ENCODE results near the gene OSBPL3.

Gene OSBPL3

GRCh38 chr7:25007668-25008067 lies 27.7 kb upstream of the OSBPL3 start:
- Histone ChIP-seq H3K9ac (ENCODE audit: low read length) (no peak overlapping the region), H3K4me3 (ENCODE audit: low read length) (no peak overlapping the region)
- TF ChIP-seq EZH2 (optimal IDR thresholded peaks at IDR 0.05; ENCODE audit: low read depth, low read length) = no peak

DNA sequence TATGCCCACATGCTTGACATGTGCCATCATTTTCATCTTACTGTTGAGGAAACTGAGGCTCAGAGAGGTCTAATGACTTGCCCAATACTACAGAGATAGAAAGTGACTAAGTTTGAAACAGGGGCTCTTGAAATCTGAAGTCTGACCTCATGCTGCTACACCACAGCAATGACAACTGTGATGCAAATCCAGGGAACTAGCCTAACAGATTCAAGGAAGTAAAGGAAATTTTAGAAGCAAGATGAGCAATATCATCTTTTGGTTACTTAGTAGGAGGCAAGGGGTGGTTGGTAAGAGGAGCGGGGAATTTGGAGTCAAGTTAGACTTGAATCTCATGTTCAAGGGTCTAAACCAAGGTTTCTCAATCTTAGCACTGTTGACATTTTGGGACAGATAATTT lies 26.3 kb upstream of the OSBPL3 start:
- Histone ChIP-seq H3K9ac (ENCODE audit: low read length) (no peak overlapping the region), H3K27ac (ENCODE audit: low read length) (no peak overlapping the region), H3K4me3 (ENCODE audit: low read length) (no peak overlapping the region), H3K27me3 (replicated peaks; ENCODE audit: insufficient read depth, low read length) (no peaks in the 10 kb centered on the region), H3K9me3 (replicated peaks; ENCODE audit: insufficient read depth, low read length) (no peaks in the 10 kb centered on the region), H3K79me2 (ENCODE audit: low read length) (no peaks in the 10 kb centered on the region), H4K20me1 (ENCODE audit: insufficient read depth, low read length) (no peaks in the 10 kb centered on the region), H3F3A (ENCODE audit: insufficient read depth, low read length) (no peaks in the 10 kb centered on the region), H2AFZ (ENCODE audit: low read length) (no peak overlapping the region), H3K36me3 (replicated peaks; ENCODE audit: insufficient read depth, low read length) (no peaks in the 10 kb centered on the region), H3K4me1 (ENCODE audit: low read length) (no peaks in the 10 kb centered on the region), H3K4me2 (ENCODE audit: low read depth, low read length) (no peak overlapping the region), H3K9me2 (replicated peaks; ENCODE audit: insufficient read depth, low read length) (no peaks in the 10 kb centered on the region)
- no peak for DNase-seq
- TF ChIP-seq, protein P1, sequence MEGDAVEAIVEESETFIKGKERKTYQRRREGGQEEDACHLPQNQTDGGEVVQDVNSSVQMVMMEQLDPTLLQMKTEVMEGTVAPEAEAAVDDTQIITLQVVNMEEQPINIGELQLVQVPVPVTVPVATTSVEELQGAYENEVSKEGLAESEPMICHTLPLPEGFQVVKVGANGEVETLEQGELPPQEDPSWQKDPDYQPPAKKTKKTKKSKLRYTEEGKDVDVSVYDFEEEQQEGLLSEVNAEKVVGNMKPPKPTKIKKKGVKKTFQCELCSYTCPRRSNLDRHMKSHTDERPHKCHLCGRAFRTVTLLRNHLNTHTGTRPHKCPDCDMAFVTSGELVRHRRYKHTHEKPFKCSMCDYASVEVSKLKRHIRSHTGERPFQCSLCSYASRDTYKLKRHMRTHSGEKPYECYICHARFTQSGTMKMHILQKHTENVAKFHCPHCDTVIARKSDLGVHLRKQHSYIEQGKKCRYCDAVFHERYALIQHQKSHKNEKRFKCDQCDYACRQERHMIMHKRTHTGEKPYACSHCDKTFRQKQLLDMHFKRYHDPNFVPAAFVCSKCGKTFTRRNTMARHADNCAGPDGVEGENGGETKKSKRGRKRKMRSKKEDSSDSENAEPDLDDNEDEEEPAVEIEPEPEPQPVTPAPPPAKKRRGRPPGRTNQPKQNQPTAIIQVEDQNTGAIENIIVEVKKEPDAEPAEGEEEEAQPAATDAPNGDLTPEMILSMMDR (IDR thresholded peaks at IDR 0.05; ENCODE audit: low read length) = no peak
- TF ChIP-seq EZH2phosphoT487 (IDR thresholded peaks at IDR 0.05; ENCODE audit: low read length) (no peak), EZH2 (optimal IDR thresholded peaks at IDR 0.05; ENCODE audit: low read depth, low read length) (no peak)

More at GRCh38 chr7:25007668-25008067, 27.7 kb upstream of the OSBPL3 start:
- no peaks in the 10 kb centered on the region for H3K9me2 ChIP-seq (replicated peaks; ENCODE audit: insufficient read depth, low read length)
- H4K20me1 ChIP-seq (ENCODE audit: insufficient read depth, low read length) = no peaks in the 10 kb centered on the region
- H3F3A ChIP-seq (ENCODE audit: insufficient read depth, low read length) = no peaks in the 10 kb centered on the region
- no peaks in the 10 kb centered on the region for H3K4me1 ChIP-seq (ENCODE audit: low read length)
- H3K27ac ChIP-seq (ENCODE audit: low read length) = no peak overlapping the region
- no peaks in the 10 kb centered on the region for H3K36me3 ChIP-seq (replicated peaks; ENCODE audit: insufficient read depth, low read length)
- DNase-seq = no peak
- H2AFZ ChIP-seq (ENCODE audit: low read length) = no peak overlapping the region
- no peaks in the 10 kb centered on the region for H3K79me2 ChIP-seq (ENCODE audit: low read length)
- no peak overlapping the region for H3K4me2 ChIP-seq (ENCODE audit: low read depth, low read length)
- H3K27me3 ChIP-seq (replicated peaks; ENCODE audit: insufficient read depth, low read length) = no peaks in the 10 kb centered on the region
- H3K9me3 ChIP-seq (replicated peaks; ENCODE audit: insufficient read depth, low read length) = no peaks in the 10 kb centered on the region

DNA sequence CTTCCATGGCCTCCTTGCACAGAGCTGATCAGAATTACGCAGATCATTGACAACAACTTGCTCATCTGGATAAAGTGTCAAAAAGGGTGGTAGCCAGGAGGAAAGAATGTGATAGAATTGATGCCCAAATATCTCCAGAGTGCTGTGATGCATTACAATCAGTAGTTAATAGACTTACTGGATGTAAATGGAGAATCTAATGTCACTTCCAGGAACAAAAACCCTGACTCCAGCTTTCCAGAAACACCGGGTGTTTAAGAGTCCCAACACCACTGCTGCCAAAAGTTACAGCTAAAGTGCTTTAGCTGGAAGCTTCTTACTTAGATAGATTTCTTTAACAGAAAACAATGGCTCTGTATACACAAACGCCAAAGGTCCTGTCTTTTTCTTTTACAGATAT lies 25.7 kb upstream of the OSBPL3 start:
- Histone ChIP-seq H3K36me3 (replicated peaks; ENCODE audit: insufficient read depth, low read length) (no peaks in the 10 kb centered on the region), H3K27ac (ENCODE audit: low read length) (no peak overlapping the region), H3K9me3 (replicated peaks; ENCODE audit: insufficient read depth, low read length) (no peaks in the 10 kb centered on the region), H3K4me1 (ENCODE audit: low read length) (no peaks in the 10 kb centered on the region), H3K79me2 (ENCODE audit: low read length) (no peaks in the 10 kb centered on the region), H3K9me2 (replicated peaks; ENCODE audit: insufficient read depth, low read length) (no peaks in the 10 kb centered on the region), H3K9ac (ENCODE audit: low read length) (no peak overlapping the region), H3F3A (ENCODE audit: insufficient read depth, low read length) (no peaks in the 10 kb centered on the region), H2AFZ (ENCODE audit: low read length) (no peak overlapping the region), H3K4me2 (ENCODE audit: low read depth, low read length) (no peak overlapping the region), H3K4me3 (ENCODE audit: low read length) (no peak overlapping the region), H3K27me3 (replicated peaks; ENCODE audit: insufficient read depth, low read length) (no peaks in the 10 kb centered on the region), H4K20me1 (ENCODE audit: insufficient read depth, low read length) (no peaks in the 10 kb centered on the region)
- no peak for DNase-seq
- TF ChIP-seq, protein P1 (IDR thresholded peaks at IDR 0.05; ENCODE audit: low read length) = no peak
- TF ChIP-seq EZH2phosphoT487 (IDR thresholded peaks at IDR 0.05; ENCODE audit: low read length) = no peak
- TF ChIP-seq EZH2 (optimal IDR thresholded peaks at IDR 0.05; ENCODE audit: low read depth, low read length) = no peak

DNA sequence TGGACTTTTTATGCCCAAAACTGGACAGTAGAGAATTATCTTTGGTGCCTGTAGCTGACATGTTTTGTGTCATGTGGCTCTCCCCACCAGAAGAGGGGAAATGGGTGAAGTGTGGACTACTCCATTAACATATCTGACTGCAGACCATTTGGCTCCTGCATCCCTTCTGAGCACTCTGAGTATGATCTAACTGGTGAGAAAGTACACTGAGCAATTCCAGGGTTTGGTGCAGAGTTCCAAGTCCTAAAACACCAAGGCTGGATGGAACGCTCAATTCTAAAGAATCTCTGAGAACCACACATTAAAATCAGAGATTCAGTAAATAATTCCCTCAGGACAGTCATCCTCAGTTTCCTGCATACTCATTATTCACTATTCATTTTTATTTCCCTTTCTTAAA lies 22.8 kb upstream of the OSBPL3 start:
- TF ChIP-seq, protein P1 (IDR thresholded peaks at IDR 0.05; ENCODE audit: low read length) = no peak
- TF ChIP-seq EZH2 (optimal IDR thresholded peaks at IDR 0.05; ENCODE audit: low read depth, low read length) = no peak
- TF ChIP-seq EZH2phosphoT487 (IDR thresholded peaks at IDR 0.05; ENCODE audit: low read length) = no peak
- no peaks in the 10 kb centered on the region for H4K20me1 ChIP-seq (ENCODE audit: insufficient read depth, low read length)
- H3K79me2 ChIP-seq (ENCODE audit: low read length) = no peaks in the 10 kb centered on the region
- H3K9me2 ChIP-seq (replicated peaks; ENCODE audit: insufficient read depth, low read length) = no peaks in the 10 kb centered on the region
- no peak overlapping the region for H3K9ac ChIP-seq (ENCODE audit: low read length)
- no peak overlapping the region for H3K27ac ChIP-seq (ENCODE audit: low read length)
- no peaks in the 10 kb centered on the region for H3K4me1 ChIP-seq (ENCODE audit: low read length)
- no peaks in the 10 kb centered on the region for H3K36me3 ChIP-seq (replicated peaks; ENCODE audit: insufficient read depth, low read length)
- H2AFZ ChIP-seq (ENCODE audit: low read length) = no peak overlapping the region
- H3K27me3 ChIP-seq (replicated peaks; ENCODE audit: insufficient read depth, low read length) = no peaks in the 10 kb centered on the region
- no peak for DNase-seq
- H3K4me2 ChIP-seq (ENCODE audit: low read depth, low read length) = no peak overlapping the region
- no peaks in the 10 kb centered on the region for H3K9me3 ChIP-seq (replicated peaks; ENCODE audit: insufficient read depth, low read length)
- H3F3A ChIP-seq (ENCODE audit: insufficient read depth, low read length) = no peaks in the 10 kb centered on the region
- no peak overlapping the region for H3K4me3 ChIP-seq (ENCODE audit: low read length)

Data from MM.1S (cell line).